Frontal cortex (tissue), 4 donors: ENCODE data around the gene UBAP1. TPM values are rescaled to one million over a fixed set of nuclear protein-coding genes. Genes with fewer than 3 reads are reported as not detected.
A peak's percentile ranks its signal among the peaks of the same experiment; 100 is the strongest.
"Not testable (repeated sequence)": the region's sequence is repeated elsewhere in the genome, so short reads cannot be mapped to it uniquely, and the experiment has no call there.

Experiments used
- DNase-seq, 2 donors: peaks; one replicate each; pipeline ENCODE4 v3.0.0; 2012; ENCODE audit warnings: low spot score in 2 of 2
- FAIRE-seq: peaks from 2 replicates; lab custom pipeline; 2012; peaks lifted over from hg19 to GRCh38; lab: Jason Lieb, UNC
- total RNA-seq: library from RNA; depleted of rRNA; stranded (reverse); fragments of >200 nt; gene quantifications from one replicate; pipeline ENCODE4 v1.2.3, GENCODE V29; 2014
- donor health status: control.
- donor health status: control.
- donor health status: control.

UBAP1 gene
- 21.6 TPM for total RNA-seq

DNA sequence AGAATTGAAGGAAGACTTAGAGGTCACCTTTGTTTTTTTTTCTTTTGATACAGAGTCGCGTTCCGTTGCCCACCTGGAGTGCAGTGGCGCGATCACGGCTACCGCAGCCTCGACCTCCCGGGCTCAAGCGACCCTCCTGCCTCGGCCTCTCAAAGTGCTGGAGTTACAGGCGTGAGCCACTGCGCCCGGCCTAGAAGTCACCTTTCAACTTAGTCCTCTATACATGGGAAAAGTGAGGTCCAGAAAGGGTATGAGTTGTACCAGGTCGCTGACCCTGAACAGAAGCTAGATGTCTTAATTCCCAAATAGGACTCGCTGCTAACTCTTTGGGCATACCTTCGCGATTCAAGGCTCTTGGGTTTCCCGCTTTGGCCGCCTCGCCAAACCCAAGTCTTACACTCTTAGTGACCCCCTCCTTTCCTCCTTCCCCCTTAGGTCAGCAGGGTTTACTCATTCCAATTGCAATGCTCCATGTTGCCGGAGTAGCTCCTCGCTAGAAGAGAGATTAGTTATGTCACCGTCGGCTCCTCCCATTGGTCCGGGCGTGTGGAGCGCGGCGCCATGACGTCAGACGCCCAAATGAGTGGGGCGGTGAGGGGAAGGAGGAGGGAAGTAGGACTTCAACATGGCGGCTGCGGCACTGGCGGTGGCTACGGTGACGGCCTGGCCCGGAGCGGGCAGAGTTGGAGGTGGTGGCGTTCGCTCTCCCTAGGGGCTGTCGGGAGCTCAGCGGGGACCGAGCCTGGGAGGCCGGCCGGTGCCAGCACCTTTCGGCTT is at the start of gene UBAP1:
UBAP1 (plus strand) TSS at position 608 of the 777 bp plus-strand sequence. CDS start 41,872 bp downstream, outside the sequence.
- FAIRE-seq, result peak; percentile 52

DNA sequence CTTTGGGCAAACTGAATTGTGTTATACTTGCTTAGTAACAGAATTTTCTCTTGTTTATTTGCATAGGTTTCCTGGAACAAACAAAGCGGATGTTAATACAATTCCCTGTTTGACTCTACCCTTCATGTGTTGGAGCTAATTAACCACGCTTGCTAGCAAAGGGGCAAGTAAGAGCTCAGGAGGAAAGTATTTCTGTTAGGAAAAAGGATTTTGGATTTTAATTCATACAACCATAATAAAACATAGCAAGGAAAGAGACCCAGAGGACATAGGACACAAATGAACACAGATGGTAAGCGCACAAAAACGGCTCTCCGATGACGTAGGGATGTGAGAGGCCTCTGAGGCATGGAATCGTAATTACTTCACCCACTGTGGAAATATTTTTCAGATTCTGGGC is 47.3 kb upstream of the UBAP1 start:
- DNase-seq (no peak), FAIRE-seq (no peak)

More for the DNA sequence above, at the start of gene UBAP1:
- peak; percentile 83 to 92 for DNase-seq

DNA sequence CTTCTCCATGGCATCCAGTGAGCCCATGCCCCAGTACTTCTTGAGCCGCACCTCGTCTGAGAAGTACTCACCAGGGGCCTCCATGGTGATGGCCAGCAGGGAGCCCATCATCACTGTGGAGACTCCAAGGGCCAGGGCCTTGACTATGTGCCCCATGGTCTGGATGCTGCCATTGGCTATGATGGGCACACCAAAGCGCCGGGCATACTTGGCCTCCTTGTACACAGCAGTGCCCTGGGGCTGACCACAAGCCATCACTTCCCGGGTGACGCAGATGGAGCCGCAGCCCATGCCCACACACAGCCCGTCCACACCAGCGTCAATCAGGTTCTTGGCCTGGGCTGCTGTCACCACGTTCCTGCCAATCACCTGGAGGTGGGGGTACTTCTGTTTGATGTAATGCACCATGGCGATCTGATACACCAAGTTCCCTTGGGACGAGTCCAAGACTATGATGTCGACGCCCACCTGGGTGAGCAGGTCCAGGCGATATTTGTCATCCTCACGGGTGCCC is 45.4 kb upstream of the UBAP1 start:
- DNase-seq (no peak), FAIRE-seq (no peak)

DNA sequence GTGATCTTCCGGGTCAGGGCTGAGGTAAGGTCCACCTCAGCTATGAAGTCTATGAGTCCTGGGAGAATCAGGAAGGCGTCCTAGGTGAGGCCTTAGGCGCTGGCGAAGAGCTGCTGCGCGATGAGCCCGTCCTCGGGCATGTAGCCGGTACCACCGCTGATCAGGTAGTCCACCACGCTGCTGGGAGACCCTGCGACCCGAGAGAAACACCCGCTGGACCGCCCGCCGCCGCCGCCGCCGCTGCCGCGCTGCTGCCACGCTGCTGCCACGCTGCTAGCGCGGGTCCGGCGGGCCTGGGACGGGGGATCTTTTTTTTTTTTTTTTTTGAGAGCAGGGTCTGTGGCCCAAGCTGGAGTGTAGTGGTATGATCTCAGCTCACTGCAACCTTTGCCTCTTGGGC is 44.3 kb upstream of the UBAP1 start:
- FAIRE-seq, result no peak
- DNase-seq, result no peak

DNA sequence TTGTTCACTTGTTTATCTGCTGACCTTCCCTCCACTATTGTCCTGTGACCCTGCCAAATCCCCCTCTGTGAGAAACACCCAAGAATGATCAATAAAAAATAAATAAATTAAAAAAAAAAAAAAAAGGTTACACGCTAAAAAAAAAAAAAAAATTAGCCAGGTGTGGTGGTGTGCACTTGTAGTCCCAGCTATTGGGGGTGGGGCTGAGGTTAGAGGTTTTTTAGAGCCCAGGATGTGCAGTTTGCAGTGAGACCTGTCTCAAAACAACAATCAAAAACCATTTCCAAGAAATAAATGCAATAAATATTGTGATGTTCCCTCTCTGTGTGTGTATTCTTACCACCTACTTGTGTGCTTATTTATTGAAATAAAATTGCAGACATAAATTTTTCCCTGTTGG is 40.2 kb upstream of the UBAP1 start:
- DNase-seq, FAIRE-seq: not testable (repeated sequence)

DNA sequence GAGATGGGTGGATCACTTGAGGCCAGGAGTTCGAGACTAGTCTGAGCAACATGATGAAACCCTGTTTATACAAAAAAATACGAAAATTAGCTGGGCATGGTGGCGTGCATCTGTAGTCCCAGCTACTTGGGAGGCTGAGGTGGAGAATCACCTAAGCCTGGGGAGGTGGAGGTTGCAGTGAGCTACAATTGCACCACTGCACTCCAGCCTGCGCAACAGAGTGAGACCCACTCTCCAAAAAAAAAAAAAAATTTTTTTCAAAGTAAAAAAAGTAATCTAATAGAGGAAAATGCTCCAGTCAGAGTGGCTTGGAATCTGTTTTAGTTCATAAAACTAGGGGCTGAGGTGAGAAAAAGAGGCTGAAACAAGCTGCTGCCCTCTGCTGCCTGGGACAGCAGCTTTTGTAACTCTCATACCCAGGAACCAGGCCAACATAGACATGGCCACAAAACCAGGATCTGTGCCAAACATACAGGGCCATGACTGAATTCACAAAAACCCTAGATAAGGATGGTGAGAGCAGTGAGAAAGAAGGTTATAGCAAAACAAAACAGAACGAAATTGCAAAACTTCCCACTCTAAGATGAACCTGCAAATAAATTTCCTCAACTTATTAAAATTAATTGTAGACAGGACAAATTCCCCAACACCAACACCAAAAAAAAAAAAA is 39.2 kb upstream of the UBAP1 start:
- DNase-seq, result peak in 1 of 2 donors; percentile 29
- no peak for FAIRE-seq

DNA sequence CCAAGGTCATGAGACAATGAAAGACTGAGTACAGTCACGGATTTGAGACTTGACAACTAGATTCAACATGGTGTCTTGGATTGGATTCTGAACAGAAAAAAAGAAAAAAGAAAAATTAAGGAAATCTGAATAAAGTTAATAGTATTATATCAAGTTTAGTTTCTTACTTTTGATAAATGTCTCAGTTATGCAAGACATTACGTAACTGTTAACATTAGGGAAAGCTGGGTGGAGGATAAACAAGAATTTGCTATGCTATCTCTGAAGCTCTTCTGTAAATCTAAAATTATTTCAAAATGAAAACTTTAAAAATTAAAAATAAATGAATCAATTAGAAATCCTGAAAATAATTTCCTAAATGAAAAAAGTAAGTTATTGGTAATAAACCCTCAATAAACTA is 38.0 kb upstream of the UBAP1 start:
- FAIRE-seq (no peak), DNase-seq (no peak)

DNA sequence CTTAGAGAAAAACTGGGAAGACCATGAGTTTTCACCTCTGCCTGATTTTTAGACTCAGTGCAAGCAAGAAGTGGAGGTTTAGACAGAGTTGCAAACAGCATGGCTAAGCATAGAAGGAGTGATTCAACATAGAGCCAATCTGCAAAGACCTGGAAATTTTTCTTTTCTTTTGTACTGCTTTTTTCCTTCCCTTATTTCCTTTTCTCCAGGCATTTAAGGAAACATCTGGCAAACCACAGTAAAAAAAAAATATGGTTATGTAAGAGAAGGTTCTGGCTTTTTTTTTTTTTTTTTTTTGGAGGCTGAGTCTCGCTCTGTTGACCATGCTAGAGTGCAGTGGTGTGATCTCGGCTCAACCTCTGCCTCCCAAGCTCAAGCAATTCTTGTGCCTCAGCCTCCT is 35.7 kb upstream of the UBAP1 start:
- no peak for DNase-seq
- FAIRE-seq, result no peak

DNA sequence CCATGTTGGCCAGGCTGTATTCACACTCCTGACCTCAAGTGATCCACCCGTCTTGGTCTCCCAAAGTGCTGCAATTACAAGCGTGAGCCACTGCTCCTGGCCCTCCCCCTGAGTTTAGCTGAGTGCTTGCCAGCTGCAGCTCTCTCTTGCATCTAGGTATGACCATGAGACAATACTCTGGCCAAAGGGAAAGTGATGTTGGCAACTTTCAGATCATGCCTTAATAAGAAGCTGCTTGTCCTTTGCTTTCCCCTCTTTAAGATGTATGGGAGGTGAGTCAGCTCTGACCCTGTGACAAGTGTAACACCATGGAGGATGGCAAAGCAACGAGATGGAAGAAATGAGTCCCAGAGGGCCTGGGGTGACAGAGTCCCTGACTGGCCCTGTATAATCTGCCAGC is 33.7 kb upstream of the UBAP1 start:
- DNase-seq, result no peak
- FAIRE-seq, result no peak

DNA sequence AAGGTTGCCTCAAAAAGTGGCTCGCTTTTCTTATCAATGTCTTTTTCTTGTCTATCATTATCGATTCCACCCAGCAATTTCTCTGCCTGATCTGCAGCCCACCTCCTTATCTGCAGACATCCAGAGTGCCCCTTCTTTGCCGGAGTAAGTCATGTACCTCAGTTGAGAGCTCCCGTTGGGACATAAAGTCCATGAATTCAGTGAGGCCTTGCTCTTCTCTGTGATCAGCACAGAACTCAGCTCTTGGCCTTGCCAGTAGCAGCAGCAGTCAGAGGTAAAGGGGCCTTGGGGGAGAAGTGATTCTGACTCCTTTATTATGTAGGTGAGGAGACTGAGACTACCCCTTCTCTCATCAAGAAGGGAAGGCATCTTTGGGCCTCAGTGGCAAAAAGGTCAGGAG is 27.4 kb upstream of the UBAP1 start:
- FAIRE-seq (no peak), DNase-seq (no peak)

DNA sequence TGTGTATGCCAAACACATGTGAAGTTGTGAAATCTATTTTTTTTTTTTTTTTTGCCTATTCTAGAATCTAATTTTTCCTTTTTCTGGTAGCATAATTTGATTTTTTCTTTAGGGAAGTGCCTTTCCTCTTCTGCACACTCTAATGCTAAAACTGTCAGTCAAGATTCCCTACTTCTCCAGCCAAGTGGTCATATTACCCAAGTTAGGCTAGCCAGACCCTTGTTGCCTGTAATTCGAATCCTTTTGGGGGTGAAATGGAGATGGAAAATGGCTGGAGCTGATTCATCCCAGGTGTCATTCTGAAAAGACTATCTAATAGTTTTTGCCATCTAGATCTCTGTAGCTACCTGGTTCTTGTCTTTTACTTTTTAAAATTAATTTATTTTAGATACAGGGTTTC is 24.8 kb upstream of the UBAP1 start:
- FAIRE-seq (no peak), DNase-seq (no peak)

DNA sequence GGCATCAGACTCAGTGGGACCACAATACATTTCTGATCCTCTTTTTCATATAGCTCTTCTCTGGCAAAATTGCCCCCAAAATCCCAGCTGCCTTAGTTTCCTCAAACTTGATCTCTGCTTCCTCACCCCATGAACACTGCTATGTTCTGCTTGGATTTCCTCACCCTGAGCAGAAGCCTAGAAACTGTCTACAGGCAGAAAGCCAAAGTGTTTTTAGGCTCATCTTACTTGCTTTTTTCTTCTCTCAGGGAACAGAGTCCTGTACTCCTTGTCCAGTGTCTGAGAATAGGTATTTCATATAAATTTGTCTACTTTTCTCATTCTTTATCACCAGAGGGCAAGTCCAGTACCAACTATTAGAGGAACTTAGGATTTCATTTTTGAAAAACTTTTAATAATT is 21.5 kb upstream of the UBAP1 start:
- DNase-seq, result no peak
- no peak for FAIRE-seq

DNA sequence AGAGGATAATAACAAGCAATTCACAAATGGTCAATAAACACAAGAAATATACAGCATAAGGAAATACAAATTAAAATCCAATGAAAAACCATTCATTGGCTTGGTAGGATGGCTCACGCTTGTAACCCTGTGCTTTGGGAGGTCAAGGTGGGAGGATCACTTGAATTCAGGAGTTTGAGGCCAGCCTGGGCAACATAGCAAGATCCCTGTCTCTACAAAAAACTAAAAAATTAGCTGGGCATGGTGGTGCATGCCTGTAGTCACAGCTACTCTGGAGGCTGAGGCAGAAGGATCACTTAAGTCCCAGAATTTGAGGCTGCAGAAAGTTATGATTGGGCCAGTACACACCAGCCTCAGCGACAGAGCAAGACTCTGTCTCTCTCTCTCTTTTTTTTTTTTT is 20.9 kb upstream of the UBAP1 start:
- no peak for FAIRE-seq
- no peak for DNase-seq

DNA sequence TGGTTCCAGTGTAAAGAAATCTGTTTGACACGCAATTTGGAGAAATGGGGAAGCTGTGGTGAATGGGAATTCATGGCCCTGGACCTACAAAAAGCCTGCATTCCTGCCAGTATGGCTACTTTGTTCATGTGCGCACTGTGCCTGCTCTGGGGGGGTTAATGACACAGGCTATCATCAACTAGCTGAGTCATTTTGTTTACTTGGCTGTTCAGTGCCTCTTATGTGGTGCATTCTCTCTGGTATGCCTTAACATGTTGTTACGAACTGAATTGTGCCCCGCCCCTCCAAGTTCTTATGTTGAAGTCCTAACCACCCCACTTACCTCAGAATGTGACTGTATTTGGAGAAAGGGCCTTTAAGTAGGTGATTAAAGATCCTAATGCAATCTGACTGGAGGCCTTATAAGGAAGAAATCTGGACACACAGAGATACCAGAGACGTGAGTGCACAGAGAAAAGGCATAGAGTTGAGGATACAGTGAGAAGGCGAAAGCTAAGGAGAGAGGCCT is 20.4 kb upstream of the UBAP1 start:
- DNase-seq (no peak), FAIRE-seq (no peak)

DNA sequence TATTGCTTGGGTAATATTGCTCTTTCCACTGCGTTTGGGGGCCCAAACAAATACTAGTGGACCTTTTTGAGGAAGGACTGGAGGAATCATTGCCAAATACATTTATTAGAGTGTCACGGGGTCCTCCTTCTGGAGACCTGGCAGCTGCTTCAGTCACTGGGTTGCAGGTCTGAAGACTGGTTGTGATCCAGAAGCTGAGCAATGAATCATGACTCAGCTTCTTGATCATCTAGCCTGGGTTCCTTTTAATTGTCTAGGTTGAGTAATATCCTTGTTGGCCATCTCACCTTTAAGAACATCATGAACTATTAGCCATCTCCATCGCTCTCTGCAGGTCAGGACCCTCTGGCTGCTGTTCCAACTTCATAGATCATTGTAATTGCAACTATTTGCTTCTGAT is 15.4 kb upstream of the UBAP1 start:
- no peak for FAIRE-seq
- DNase-seq, result no peak

DNA sequence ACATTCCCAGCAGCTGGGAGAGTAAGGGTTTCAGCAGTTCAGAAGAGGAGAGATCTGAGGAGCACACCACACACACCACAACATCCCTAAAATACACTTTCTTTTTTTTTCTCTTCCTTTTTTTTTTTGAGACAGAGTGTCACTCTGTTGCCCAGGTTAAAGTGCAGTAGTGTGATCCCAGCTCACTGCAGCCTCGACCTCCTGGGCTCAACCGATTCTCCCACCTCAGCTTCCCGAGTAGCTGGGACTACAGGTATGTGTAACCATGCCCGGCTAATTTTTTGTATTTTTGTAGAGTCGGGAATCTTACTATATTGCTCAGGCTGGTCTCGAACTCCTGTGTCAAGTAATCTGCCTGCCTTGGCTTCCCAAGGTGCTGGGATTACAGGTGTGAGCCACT is 9.7 kb upstream of the UBAP1 start:
- FAIRE-seq (no peak), DNase-seq (no peak)

DNA sequence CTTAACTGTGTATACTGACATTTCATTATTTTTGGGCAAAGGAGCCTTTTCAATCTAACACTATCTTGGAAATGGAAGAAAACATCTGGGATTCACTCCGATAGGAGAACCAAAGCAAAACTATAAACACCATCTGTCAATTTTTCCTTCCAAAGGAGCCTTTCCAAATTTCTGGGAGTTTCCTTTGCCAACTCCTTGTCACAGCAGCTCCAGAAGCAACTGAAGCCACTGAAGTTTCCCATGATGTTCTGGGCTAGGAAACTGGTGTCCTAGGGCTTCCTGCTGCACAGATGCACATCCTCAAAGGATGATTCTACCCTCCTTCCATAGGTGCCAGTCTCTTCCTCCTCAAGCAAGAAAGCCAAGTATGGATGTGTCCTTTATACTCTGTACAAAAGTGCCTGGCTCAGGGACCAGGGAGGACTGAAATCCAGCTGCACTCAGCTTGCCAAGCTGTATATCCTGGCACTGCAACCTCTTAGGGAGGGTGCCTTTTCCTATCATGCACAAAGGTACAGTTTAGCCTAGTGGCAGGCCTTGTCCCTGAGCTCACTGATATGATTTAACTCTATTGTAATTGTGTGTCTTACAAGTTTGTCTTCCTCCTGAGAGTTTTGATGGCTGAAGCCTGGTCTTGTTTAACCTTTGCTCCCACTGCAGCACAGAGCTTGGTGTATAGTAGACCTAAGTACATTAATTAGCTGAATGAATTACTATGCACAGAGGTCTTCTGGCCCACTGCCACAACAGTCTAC is 8.4 kb upstream of the UBAP1 start:
- DNase-seq (no peak), FAIRE-seq (no peak)

DNA sequence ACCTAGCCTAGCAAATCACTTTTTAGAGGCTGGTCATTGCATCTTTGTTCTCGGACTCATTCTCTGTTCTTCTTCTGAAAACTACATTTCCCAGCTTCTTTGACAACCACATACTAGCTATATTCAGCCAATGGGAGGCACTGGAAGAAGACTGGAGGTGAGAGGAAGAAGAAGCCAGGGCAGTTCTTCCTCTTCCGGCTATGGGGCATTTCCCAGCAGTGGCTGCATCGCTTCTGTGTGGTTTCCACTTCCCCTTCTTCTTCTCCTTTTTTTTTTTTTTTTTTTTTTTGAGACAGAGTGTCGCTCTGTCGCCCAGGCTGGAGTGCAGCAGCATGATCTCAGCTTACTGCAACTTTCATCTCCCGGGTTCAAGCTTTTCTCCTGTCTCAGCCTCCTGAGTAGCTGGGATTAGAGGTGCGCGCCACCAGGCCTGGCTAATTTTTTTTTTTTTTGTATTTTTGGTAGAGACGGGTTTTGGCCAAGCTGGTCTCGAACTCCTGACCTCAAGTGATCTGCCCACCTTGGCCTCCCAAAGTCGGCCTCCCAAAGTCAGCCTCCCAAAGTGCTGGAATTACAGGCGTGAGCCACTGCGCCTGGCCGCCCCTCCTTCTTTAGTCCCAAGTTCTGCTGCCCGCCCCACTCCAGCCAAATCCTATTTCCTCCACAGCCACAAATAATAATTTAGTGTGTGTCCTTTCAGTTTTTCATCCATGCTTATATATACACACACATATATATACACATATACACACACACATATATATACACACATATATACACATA is 6.9 kb upstream of the UBAP1 start:
- DNase-seq, result no peak
- FAIRE-seq, result no peak

DNA sequence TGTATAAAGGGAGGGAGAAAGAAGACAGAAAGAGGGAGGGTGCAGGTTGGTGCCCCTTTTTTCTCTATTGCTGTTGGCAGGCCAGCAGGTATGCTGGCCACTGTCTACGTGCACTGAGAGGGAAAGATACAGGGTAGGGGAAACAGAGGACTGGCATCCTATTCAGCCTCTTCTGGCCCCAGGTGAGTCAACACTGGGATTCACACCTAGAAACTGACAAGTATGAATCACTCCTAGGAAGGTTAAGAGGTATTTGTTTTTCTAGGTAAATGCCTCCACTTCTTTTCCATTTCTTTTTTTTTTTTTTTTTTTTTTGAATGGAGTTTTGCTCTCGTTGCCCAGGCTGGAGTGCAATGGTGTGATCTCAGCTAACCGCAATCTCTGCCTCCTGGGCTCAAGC is 2.8 kb upstream of the UBAP1 start:
- FAIRE-seq (no peak), DNase-seq (no peak)
